ENCODE data around the gene RNF212B. TPM values are rescaled to one million over a fixed set of nuclear protein-coding genes. Genes with fewer than 3 reads are reported as not detected.
"Not testable (repeated sequence)": the region's sequence is repeated elsewhere in the genome, so short reads cannot be mapped to it uniquely, and the experiment has no call there.

The RNF212B gene
- total RNA-seq, 6 experiments from 2014 or later, result not detected

GRCh38 chr14:23269193-23269592 is 31.5 kb downstream of the RNF212B start:
- Mint-ChIP-seq H3K4me1 (ENCODE audit: low read depth) (no peaks in the 10 kb centered on the region), H3K27me3 (ENCODE audit: insufficient read depth) (peaks cover 15% of the 10 kb centered on the region), H3K36me3 (ENCODE audit: low read depth) (no peaks in the 10 kb centered on the region), H3K4me3 (no peak overlapping the region), H3K27ac (no peak overlapping the region), H3K9me3 (no peaks in the 10 kb centered on the region)
- no peak for DNase-seq
- no peak for TF ChIP-seq CTCF (IDR thresholded peaks at IDR 0.05)

- no peak overlapping the region for H3K4me3 Mint-ChIP-seq
- no peak for DNase-seq
- no peaks in the 10 kb centered on the region; the same call in 1 of the 2 replicates for H3K36me3 Mint-ChIP-seq (ENCODE audit: low read depth)
- H3K9me3 Mint-ChIP-seq, result no peaks in the 10 kb centered on the region
- H3K27ac Mint-ChIP-seq, result no peak overlapping the region
- H3K4me1 Mint-ChIP-seq (ENCODE audit: low read depth), result no peaks in the 10 kb centered on the region
- no peak for TF ChIP-seq CTCF (IDR thresholded peaks at IDR 0.05)
- peaks cover 5% of the 10 kb centered on the region for H3K27me3 Mint-ChIP-seq (ENCODE audit: insufficient read depth)
These were observed 37.7 kb downstream of the RNF212B start for GRCh38 chr14:23275412-23275811.

GRCh38 chr14:23277189-23277588 is 39.5 kb downstream of the RNF212B start:
- DNase-seq, result no peak
- no peaks in the 10 kb centered on the region for H3K4me1 Mint-ChIP-seq (ENCODE audit: low read depth)
- no peak overlapping the region for H3K4me3 Mint-ChIP-seq
- no peaks in the 10 kb centered on the region; the same call in 1 of the 2 replicates for H3K36me3 Mint-ChIP-seq (ENCODE audit: low read depth)
- TF ChIP-seq CTCF (IDR thresholded peaks at IDR 0.05), result no peak
- peaks cover 5% of the 10 kb centered on the region for H3K27me3 Mint-ChIP-seq (ENCODE audit: insufficient read depth)
- no peak overlapping the region for H3K27ac Mint-ChIP-seq
- H3K9me3 Mint-ChIP-seq, result no peaks in the 10 kb centered on the region

GRCh38 chr14:23277928-23278327 is 40.2 kb downstream of the RNF212B start:
- not testable (repeated sequence) for H3K36me3 Mint-ChIP-seq (ENCODE audit: low read depth); H3K27me3 Mint-ChIP-seq (ENCODE audit: insufficient read depth); H3K4me3 Mint-ChIP-seq; H3K4me1 Mint-ChIP-seq (ENCODE audit: low read depth); DNase-seq; H3K9me3 Mint-ChIP-seq; H3K27ac Mint-ChIP-seq

- no peaks in the 10 kb centered on the region; the same call in 1 of the 2 replicates for H3K36me3 Mint-ChIP-seq (ENCODE audit: low read depth)
These were observed 43.5 kb downstream of the RNF212B start for GRCh38 chr14:23281247-23281646.

More at GRCh38 chr14:23281247-23281646, 43.5 kb downstream of the RNF212B start:
- no peaks in the 10 kb centered on the region for H3K27me3 Mint-ChIP-seq (ENCODE audit: insufficient read depth)
- no peak for TF ChIP-seq CTCF (IDR thresholded peaks at IDR 0.05)
- no peak for DNase-seq
- H3K9me3 Mint-ChIP-seq, result no peaks in the 10 kb centered on the region
- no peak overlapping the region for H3K27ac Mint-ChIP-seq
- peaks cover 16% of the 10 kb centered on the region for H3K4me1 Mint-ChIP-seq (ENCODE audit: low read depth)
- no peak overlapping the region for H3K4me3 Mint-ChIP-seq
